Activated naive CD8-positive, alpha-beta T cell treated with anti-CD3 and anti-CD28 coated beads, Interleukin-2, amount 50 U/mL, for 16 hours (primary cell): ENCODE data around the gene BRAF.
"Not testable (repeated sequence)": the region's sequence is repeated elsewhere in the genome, so short reads cannot be mapped to it uniquely, and the experiment has no call there.

Source experiments
- DNase-seq: peaks from one replicate; pipeline ENCODE4 v3.0.0-alpha.2; 2020; ENCODE audit warnings: low read depth, low spot score

Gene BRAF

DNA sequence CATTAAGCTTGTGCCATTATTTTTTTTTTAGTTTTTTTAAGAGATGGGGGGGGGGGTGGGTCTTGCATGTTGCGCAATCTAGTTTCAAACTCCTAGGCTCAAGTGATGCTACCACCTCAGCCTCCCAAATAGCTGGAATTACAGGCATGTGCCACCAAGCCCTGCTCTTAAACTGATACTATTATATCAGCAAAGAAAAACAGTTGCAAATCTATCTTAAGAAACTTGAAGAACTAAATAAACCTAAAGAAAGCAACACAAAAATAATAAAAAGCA lies 47.5 kb downstream of the BRAF start:
- no peak for DNase-seq

GRCh38 chr7:140876519-140877248 lies 48.0 kb downstream of the BRAF start:
- DNase-seq = no peak

DNA sequence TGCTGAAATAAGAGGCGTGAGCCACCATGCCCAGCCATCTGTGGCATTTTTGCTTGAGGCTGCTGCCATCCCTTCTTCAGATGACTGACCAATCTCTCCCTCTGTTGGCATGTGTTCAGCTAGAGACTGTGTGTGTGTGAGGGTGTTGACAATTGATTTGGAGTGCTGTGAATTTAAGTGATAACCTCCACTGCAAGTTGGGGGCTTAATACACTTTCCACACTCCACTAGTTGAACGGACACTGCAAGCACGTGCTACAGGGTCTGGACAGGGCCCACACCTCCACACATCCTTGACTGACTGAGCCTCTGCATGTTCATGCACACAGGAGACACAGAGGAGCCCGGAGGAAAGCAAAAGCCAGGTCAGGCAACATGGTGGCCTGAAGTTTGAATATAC lies 51.3 kb downstream of the BRAF start:
- DNase-seq = no peak

DNA sequence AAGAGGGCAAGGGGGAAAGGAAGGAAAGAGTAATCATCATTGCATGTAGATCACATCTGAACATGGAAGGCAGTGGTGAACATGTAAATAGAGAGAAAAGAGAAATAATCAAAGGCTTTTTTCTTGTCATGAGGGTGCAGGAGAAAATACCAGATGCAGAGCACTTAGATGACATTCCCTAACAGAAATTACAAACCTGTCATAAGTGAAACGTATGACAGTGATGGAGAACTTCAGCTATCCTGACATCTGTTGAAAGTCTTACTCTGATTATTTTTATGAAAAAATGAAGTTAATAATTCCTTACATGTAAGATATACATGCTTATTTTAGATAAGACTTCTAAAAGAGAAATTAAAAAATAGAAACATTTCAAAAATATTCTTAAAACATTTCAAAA lies 54.7 kb downstream of the BRAF start:
- no peak for DNase-seq

GRCh38 chr7:140869430-140869829 lies 55.3 kb downstream of the BRAF start:
- DNase-seq = no peak

DNA sequence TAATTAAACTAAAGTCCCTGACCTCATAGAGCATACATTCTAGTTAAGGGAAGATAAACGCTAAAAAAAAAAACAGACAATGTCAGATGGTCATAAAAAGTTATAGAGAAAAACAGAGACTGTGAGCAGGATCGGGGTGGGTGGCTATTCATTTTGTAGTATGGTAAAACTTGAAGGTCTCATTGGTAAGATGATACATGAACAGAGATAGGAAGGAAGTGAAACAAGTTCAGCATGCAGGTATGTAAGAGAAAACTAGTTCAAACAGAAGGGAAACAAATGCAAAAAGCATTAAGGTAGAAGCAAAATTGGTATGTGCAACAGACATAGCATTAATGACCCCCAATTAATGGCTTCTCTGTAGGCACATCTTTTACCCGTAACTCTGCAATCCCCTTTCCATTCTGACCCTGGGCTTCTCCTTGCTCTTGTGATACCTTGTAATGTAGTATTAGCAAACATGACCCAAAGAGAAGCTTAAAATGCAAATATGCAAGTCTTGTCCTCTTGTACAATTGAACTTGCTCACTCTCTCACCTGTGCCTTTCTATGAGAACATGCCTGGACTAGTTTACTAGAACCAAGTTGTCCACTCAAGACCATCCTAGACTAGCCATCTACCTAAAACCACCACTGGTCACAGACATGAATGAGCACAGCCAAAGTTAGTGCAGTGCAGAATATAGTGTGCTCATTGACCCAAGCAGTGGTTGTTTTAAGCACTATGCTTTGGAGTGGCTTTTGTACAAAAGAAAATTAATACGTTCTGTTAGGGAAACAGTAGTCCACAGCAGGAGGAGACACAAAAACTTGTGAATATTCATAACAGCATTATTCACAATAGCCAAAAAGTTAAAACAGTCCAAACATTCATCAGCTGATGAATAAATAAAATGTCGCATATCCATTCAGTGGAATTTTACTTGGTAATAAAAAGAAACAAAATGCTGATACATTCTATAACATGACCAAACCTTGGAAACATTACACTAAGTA lies 57.0 kb downstream of the BRAF start:
- no peak for DNase-seq

GRCh38 chr7:140866926-140867325 lies 57.8 kb downstream of the BRAF start:
- DNase-seq = no peak

GRCh38 chr7:140864732-140865131 lies 60.0 kb downstream of the BRAF start:
- DNase-seq = no peak

DNA sequence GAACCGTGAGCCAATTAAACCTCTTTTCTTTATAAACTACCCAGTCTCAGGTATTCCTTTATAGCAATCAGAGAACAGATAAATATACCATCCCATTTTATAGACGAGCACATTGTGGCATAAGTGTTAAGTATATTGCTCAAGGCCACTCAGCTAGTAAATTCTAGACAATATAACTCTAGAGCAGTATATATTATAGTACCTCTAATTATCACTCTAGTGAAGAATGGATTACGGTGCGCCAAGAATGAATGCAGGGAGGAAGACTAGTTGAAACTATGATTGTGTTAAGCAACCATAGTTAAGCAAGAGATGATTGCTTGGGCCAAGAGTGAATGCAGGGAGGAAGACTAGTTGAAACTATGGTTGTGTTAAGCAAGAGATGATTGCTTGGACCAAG lies 60.9 kb downstream of the BRAF start:
- DNase-seq = no peak

DNA sequence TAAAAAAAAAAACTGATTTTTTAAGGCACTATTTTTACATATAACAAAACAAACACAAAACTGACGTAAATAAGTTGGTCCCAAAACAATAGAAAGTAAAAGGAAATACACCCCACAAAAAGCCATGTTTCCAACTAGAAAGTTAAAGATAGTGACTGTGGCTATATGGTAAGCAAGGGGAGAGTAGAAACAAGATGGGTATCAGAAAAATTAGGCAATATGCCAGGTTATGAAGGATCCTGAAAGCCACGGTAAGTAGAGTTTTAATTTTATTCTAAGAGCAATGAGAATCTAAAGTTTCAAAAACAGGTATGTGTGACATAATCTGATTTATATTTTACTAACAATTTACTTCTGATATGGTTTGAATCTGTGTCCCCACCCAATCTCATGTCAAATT lies 61.5 kb downstream of the BRAF start:
- DNase-seq = no peak

GRCh38 chr7:140857048-140857447 lies 67.7 kb downstream of the BRAF start:
- DNase-seq = no peak

DNA sequence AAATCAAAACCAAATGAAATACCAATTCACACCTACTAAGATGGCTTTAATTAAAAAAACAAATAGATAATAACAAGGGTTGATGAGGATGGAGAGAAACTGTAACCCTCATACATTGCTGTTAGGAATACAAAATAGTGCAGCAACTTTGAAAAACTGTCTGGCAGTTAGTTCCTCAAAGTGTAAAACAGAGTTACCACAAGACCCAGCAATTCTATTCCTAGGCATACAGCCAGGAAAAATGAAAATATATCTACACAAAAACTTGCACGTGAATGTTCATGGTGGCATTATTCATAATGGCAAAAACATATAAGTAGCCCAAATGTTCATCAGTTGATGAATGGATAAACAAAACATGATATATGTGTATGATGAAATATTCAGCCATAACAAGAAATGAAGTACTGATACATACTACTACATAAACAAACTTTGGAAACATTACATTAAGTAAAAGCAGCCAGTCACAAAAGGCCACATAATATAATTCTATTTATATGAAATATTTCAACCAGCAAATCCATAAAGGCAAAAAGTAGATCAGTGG lies 83.5 kb downstream of the BRAF start:
- DNase-seq = no peak

GRCh38 chr7:140831724-140832123 lies 93.0 kb downstream of the BRAF start:
- no peak for DNase-seq

DNA sequence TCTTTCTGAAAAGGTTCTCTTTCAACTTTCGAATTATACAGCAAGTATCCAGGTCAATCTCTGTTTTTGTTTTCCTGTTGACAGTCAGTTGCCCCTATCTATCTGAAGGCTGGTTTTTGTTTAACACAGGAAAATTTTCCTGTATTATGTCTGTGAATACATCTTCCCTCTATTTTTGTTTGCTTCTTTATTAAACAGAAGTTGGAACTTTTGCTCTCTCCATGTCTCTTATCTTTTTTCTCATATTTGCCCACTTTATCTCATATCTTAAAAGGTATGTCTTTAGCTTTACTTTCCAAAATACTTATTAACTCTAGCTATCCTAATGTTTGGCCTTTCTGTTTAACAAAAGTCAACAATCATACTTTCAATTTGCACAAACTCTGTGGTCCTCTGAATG lies 95.0 kb downstream of the BRAF start:
- no peak for DNase-seq

- DNase-seq = no peak
Observed at GRCh38 chr7:140828741-140829140, 96.0 kb downstream of the BRAF start.

- not testable (repeated sequence) for DNase-seq
Observed at GRCh38 chr7:140817383-140817782, 107.3 kb downstream of the BRAF start.

GRCh38 chr7:140810830-140811556 lies 113.7 kb downstream of the BRAF start:
- peak; percentile 39 for DNase-seq

- no peak for DNase-seq
Observed at GRCh38 chr7:140810385-140810784, 114.3 kb downstream of the BRAF start.

DNA sequence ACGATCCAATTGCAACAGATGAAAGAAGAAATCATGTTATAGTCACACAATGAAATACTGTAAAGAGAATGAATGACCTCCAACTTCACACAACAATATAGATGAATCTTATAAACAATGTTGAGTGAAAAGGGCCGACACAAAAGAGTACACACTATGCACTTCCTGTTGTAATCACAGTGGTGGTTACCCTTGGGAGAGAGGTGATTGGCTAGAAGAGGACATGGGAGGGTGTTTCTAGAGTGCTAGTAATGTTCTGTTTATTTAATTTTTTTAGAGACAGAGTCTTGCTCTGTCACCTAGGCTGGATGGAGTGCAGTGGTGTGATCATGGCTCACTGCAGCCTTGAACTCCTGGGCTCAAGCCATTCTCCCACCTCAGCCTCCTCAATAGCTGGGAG lies 145.8 kb downstream of the BRAF start:
- no peak for DNase-seq

- no peak for DNase-seq
Observed at GRCh38 chr7:140778568-140778967, 146.2 kb downstream of the BRAF start.

GRCh38 chr7:140774371-140774770 lies 150.4 kb downstream of the BRAF start:
- no peak for DNase-seq

DNA sequence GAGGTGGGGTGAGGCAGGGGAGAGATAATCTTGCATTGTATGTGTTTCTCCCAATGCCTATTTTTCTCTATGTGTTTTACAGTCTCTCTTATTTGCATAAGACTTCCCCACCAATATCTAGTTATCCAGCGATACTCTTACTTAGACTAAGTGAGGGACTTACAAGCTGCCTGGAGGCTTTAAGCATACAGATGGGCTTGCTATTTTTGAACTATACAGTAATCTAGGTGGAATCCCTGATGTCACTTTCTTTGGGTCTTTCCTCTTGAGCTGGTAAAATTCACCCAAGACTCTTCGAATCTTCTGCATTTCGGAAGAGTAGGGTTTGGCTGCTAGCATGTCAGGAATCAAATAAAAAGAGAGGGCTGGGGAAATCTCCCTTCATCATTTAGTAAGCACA lies 151.6 kb downstream of the BRAF start:
- no peak for DNase-seq
